ENCODE results near the gene MATK. TPM values are rescaled to one million over a fixed set of nuclear protein-coding genes. Genes with fewer than 3 reads are reported as not detected.

The MATK gene
- total RNA-seq, 1 experiment from 2014 or later = not detected

GRCh38 chr19:3745363-3746045 lies 40.7 kb downstream of the MATK start:
- Histone ChIP-seq H3K79me2 (ENCODE audit: low read length) (no peaks in the 10 kb centered on the region), H3K36me3 (ENCODE audit: low read depth, low read length) (no peaks in the 10 kb centered on the region), H3K4me1 (ENCODE audit: insufficient read depth, low read length) (no peaks in the 10 kb centered on the region), H2AFZ (ENCODE audit: low read length) (no peak overlapping the region), H3K9ac (ENCODE audit: low read length) (no peak overlapping the region), H3F3A (ENCODE audit: low read length, unreplicated experiment) (no peaks in the 10 kb centered on the region), H3K4me2 (ENCODE audit: low read length) (no peak overlapping the region), H3K27ac (ENCODE audit: low read length) (no peak overlapping the region), H3K27me3 (ENCODE audit: low read length) (no peaks in the 10 kb centered on the region), H4K20me1 (ENCODE audit: low read length) (no peaks in the 10 kb centered on the region), H3K9me3 (ENCODE audit: low read length) (no peaks in the 10 kb centered on the region), H3K9me2 (replicated peaks; ENCODE audit: low read length) (no peaks in the 10 kb centered on the region), H3K4me3 (ENCODE audit: low read length) (no peak overlapping the region)
- no peak for ATAC-seq
- BruUV-seq (replicated peaks) = no TSS peak
- no peak for DNase-seq
- no peak for TF ChIP-seq EZH2 (IDR thresholded peaks at IDR 0.05; ENCODE audit: low read length, unreplicated experiment)
- TF ChIP-seq EZH2phosphoT487 (IDR thresholded peaks at IDR 0.05; ENCODE audit: borderline replicate concordance, low read length) = no peak
- TF ChIP-seq CTCF (conservative IDR thresholded peaks at IDR 0.05; ENCODE audit: low read depth, low read length) = no peak
- intact Hi-C loops (cut with micrococcal nuclease) = no loop called here
- ChIA-PET CTCF (no interaction called here), POLR2A (ENCODE audit: unreplicated experiment) (no interaction called here)

GRCh38 chr19:3743486-3743885 lies 42.7 kb downstream of the MATK start:
- no peak overlapping the region for H3K27ac ChIP-seq (ENCODE audit: low read length)
- no peaks in the 10 kb centered on the region for H3K9me3 ChIP-seq (ENCODE audit: low read length)
- BruUV-seq (replicated peaks) = no TSS peak
- H3K27me3 ChIP-seq (ENCODE audit: low read length) = no peaks in the 10 kb centered on the region
- H2AFZ ChIP-seq (ENCODE audit: low read length) = no peak overlapping the region
- intact Hi-C loops (cut with micrococcal nuclease) = no loop called here
- no peaks in the 10 kb centered on the region for H3K9me2 ChIP-seq (replicated peaks; ENCODE audit: low read length)
- no peak for DNase-seq
- no peaks in the 10 kb centered on the region for H3K79me2 ChIP-seq (ENCODE audit: low read length)
- no peak overlapping the region for H3K4me3 ChIP-seq (ENCODE audit: low read length)
- CTCF ChIA-PET = no interaction called here
- H3F3A ChIP-seq (ENCODE audit: low read length, unreplicated experiment) = no peaks in the 10 kb centered on the region
- no peaks in the 10 kb centered on the region for H4K20me1 ChIP-seq (ENCODE audit: low read length)
- H3K4me2 ChIP-seq (ENCODE audit: low read length) = no peak overlapping the region
- ATAC-seq = no peak
- H3K4me1 ChIP-seq (ENCODE audit: insufficient read depth, low read length) = no peaks in the 10 kb centered on the region
- no peaks in the 10 kb centered on the region for H3K36me3 ChIP-seq (ENCODE audit: low read depth, low read length)
- no peak for TF ChIP-seq EZH2 (IDR thresholded peaks at IDR 0.05; ENCODE audit: low read length, unreplicated experiment)
- TF ChIP-seq EZH2phosphoT487 (IDR thresholded peaks at IDR 0.05; ENCODE audit: borderline replicate concordance, low read length) = no peak
- TF ChIP-seq CTCF (conservative IDR thresholded peaks at IDR 0.05; ENCODE audit: low read depth, low read length) = no peak
- H3K9ac ChIP-seq (ENCODE audit: low read length) = no peak overlapping the region
- POLR2A ChIA-PET (ENCODE audit: unreplicated experiment) = no interaction called here

- ATAC-seq = no peak
- ChIA-PET CTCF (no interaction called here), POLR2A (ENCODE audit: unreplicated experiment) (no interaction called here)
- intact Hi-C loops (cut with micrococcal nuclease) = no loop called here
- Histone ChIP-seq H3K9me2 (replicated peaks; ENCODE audit: low read length) (no peaks in the 10 kb centered on the region), H3K27ac (ENCODE audit: low read length) (no peak overlapping the region), H3F3A (ENCODE audit: low read length, unreplicated experiment) (no peaks in the 10 kb centered on the region), H2AFZ (ENCODE audit: low read length) (no peak overlapping the region), H3K36me3 (ENCODE audit: low read depth, low read length) (no peaks in the 10 kb centered on the region), H3K9ac (ENCODE audit: low read length) (no peak overlapping the region), H3K9me3 (ENCODE audit: low read length) (no peaks in the 10 kb centered on the region), H3K27me3 (ENCODE audit: low read length) (no peaks in the 10 kb centered on the region), H3K4me1 (ENCODE audit: insufficient read depth, low read length) (no peaks in the 10 kb centered on the region), H3K4me2 (ENCODE audit: low read length) (no peak overlapping the region), H3K79me2 (ENCODE audit: low read length) (no peaks in the 10 kb centered on the region), H4K20me1 (ENCODE audit: low read length) (no peaks in the 10 kb centered on the region), H3K4me3 (ENCODE audit: low read length) (no peak overlapping the region)
- no peak for TF ChIP-seq EZH2phosphoT487 (IDR thresholded peaks at IDR 0.05; ENCODE audit: borderline replicate concordance, low read length)
- no peak for TF ChIP-seq CTCF (conservative IDR thresholded peaks at IDR 0.05; ENCODE audit: low read depth, low read length)
- no peak for TF ChIP-seq EZH2 (IDR thresholded peaks at IDR 0.05; ENCODE audit: low read length, unreplicated experiment)
- no TSS peak for BruUV-seq (replicated peaks)
- DNase-seq = no peak
These were observed 45.8 kb downstream of the MATK start for GRCh38 chr19:3740431-3740830.
